NCI-H2196 treated with DMSO at 0.1 percent for 48 hours (cell line): ENCODE measurements around the gene ACE.
A peak's percentile ranks its signal among the peaks of the same experiment; 100 is the strongest.

Experiments
- DNase-seq: peaks from one replicate; lab custom pipeline; 2025; ENCODE audit not compliant: unreplicated experiment; lab: John Stamatoyannopoulos, UW

ACE gene

DNA sequence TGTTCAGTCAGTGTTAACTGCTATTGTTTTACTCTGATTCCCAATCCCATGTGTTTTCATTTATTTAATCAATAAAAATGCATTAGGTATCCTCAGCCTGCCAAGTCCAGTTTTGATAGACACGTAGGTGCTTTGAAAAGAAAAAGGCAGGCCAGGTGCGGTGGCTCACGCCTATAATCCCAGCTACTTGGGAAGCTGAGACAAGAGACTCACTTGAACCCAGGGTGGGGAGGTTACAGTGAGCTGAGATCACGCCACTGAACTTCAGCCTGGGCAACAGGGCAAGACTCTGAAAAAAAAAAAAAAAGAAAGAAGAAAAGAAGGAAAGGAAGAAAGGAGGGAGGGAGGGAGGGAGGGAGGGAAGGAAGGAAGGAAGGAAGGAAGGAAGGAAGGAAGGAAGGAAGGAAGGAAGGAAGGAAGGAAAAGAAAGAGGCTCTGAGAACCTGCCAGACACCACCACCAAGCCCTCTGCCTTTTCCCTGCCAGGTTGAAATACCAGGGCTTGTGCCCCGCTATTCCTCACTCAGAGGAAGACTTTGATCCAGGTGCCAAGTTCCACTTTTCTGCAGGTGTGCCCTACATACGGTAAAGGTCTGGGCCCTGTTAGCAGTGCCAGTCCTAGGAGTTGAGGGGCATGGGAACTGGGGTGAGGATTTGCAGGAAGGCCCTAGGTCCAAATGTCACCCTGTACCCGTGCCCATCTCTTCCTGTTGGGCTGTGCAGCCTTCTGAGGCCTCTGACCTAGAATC is 36.2 kb downstream of the ACE start:
- no peak for DNase-seq

- no peak for DNase-seq
Measured at GRCh38 chr17:63514477-63514876, 37.6 kb downstream of the ACE start.

DNA sequence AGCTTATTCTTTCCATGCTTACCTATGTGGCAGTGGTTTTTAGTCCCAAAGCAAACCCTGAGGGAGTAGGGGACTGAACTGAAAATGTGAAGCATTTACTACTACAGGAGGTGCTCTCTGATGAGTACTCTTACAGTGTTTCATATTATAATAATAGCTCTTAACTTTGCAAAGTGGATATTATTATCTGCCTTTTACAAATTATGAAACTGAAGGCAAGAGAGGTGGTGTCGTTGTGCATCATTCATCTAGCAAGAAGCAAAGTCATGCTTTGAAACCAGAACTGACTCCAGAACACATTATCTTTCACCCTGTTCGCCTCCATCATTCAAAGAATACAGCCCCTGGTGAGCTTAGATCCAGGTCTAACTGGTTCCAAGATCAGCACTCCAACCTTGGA is 38.1 kb downstream of the ACE start:
- no peak for DNase-seq

GRCh38 chr17:63515426-63515825 is 38.6 kb downstream of the ACE start:
- no peak for DNase-seq

- DNase-seq: no peak
Measured at GRCh38 chr17:63516910-63517824, 40.3 kb downstream of the ACE start.

- DNase-seq: no peak
Measured at GRCh38 chr17:63517825-63518534, 41.1 kb downstream of the ACE start.

- DNase-seq: no peak
Measured at GRCh38 chr17:63519116-63519881, 42.4 kb downstream of the ACE start.

DNA sequence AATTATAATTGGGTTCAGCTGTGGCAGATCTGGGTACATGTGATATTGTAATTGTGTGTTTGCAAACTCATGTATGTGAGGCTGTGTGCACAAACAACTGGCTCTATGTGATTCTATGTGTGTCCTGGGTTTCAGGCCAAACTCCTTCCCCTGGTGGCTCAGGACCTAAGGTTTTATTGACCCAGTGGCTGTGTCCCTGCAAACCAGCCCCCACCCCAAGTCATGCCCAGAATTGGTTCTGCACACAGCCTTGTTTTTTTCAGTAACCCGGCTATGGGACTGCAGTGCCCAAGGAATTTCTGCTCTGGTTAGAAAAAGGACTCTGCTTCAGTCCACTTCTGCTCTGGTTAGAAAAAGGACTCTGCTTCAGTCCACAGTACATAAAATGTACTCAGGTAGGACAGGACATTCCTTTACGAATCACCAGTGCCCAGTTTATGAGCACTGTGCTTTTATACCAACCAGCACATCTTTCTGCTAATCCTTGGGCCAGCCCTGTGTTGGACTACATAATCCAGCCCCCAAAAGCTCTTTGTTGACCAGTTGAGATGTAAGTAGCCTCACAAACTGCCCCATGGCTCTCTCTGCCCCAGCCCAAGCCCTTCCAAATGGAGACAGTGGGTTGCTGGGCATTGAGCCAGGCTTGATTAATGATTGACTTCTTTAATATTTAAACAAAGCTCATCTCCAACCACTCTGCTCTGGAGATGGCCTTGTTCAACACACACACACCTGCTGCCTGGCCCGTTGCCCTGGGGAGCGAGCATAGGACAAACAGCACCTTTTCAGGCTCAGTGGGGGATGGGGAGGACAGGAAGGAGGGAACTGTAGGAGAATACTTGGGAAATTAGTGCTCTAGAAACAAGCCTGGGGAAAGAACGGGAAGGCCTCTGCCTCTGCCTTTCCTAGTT is 43.4 kb downstream of the ACE start:
- DNase-seq: peak; percentile 81

GRCh38 chr17:63523253-63523855 is 46.5 kb downstream of the ACE start, which contains the start of gene KCNH6:
Gene KCNH6, plus strand, starts transcription at chr17:63523358. Its CDS starts 56 bp downstream, at chr17:63523414.
- DNase-seq: no peak

DNA sequence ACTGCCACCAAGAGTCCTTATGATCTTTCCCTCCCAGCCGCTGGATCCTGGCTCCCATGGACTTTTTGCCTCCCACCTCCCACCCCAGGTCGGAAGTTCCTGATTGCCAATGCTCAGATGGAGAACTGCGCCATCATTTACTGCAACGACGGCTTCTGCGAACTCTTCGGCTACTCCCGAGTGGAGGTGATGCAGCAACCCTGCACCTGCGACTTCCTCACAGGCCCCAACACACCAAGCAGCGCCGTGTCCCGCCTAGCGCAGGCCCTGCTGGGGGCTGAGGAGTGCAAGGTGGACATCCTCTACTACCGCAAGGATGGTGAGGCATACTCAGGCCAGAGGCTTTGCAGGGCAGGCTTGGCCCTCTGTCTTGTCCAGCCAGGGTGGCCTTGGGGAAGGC is 47.2 kb downstream of the ACE start:
- no peak for DNase-seq

GRCh38 chr17:63525190-63525946 is 48.5 kb downstream of the ACE start:
- no peak for DNase-seq

- DNase-seq: no peak
Measured at GRCh38 chr17:63526861-63527260, 50.0 kb downstream of the ACE start.

DNA sequence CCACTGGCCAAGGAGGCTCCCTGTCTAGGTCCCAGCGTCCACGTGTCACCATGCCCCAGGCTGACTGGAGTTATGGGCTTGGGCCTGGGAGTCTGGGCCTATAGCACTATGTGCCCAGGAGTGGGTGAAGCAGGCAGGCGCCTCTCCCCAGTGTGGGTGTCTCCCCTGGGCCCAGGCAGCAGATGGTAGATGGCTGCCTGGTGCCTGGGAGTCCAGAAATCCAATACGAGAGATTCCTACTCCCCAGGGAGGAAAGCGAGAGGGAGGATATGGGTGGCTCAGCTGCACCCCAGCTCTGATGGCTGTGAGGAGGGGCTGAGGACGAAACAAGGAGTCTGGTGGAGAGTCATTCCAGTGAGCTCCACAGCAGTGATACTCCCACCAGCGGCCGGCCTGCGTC is 51.3 kb downstream of the ACE start:
- DNase-seq: no peak

DNA sequence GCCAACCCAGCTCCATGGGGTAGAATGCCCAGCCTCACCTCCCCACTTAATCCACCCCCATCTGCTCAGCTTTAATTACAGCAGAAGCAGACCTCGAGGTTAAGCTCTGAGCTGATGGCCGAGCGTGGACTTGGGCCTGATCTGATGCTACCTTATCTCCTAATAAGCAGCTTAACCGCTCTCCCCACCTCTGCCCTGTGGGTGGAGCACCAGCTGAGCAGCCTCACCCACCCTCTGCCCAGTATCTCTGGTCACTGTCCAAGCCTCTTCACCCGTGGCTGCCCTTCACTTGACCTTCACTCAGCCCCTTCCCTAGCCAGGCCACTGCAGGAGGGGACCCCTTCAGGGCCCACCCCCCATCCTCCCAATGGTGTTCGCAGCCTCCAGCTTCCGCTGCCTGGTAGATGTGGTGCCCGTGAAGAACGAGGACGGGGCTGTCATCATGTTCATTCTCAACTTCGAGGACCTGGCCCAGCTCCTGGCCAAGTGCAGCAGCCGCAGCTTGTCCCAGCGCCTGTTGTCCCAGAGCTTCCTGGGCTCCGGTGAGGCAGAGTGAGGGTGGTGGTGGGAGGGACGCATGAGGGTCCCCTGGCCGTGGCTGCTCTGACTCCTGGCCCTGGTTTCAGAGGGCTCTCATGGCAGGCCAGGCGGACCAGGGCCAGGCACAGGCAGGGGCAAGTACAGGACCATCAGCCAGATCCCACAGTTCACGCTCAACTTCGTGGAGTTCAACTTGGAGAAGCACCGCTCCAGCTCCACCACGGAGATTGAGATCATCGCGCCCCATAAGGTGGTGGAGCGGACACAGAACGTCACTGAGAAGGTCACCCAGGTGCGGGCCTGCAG is 53.1 kb downstream of the ACE start:
- DNase-seq: no peak

- DNase-seq: no peak
Measured at GRCh38 chr17:63530557-63531021, 53.7 kb downstream of the ACE start.

GRCh38 chr17:63531022-63531965 is 54.4 kb downstream of the ACE start:
- DNase-seq: no peak
